Left renal cortex interstitium (tissue), 4 donors: ENCODE data around the gene PDZRN3. TPM values are rescaled to one million over a fixed set of nuclear protein-coding genes. Genes with fewer than 3 reads are reported as not detected.

Source experiments
- DNase-seq, 4 donors: peaks; one replicate each; pipeline ENCODE4 v3.0.0-alpha.2; 2013; ENCODE audit warnings: low read depth in 4 of 4, low spot score in 2 of 4, missing footprints in 1 of 4
- polyA plus RNA-seq, 4 donors: library from polyadenylated mRNA; unstranded; fragments of 120-200 nt; gene quantifications; one replicate each; pipeline ENCODE4 v1.2.1, GENCODE V29; 2013; ENCODE audit not compliant: insufficient read length in 4 of 4

PDZRN3 gene
- polyA plus RNA-seq, 4 donors = 35.6 to 48.7 (median 41.5) TPM

DNA sequence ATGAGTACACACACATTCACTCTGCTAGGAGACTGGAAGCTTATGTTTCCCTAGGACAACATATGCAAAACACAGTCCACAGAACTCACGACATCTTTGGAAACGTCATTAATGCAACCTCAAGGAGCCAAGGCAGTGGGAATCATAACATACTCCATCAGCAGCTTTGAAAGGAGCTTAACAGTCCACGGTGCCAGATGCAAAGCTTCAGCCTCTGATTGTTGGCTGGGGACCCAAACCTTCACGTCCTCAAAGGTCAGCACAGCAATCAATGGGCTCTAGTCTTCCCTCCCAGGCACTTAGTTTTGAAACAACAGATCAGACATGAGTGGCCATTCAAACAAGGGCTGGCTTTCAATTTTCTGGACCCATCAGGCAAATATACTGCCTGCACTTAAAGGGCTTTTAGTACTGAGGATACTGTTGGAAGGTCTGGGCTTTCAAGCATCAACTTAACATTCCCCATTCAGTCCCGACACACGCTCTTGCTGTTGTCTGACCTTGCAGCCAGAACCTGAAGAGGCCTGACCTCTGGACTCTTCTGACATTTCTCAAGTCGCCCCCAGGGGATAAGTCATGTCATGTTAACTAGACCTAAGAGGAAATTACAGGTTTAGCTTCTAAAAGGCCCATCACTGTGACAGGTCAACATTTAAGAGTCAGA lies 223.0 kb downstream of the PDZRN3 start:
- no peak for DNase-seq

DNA sequence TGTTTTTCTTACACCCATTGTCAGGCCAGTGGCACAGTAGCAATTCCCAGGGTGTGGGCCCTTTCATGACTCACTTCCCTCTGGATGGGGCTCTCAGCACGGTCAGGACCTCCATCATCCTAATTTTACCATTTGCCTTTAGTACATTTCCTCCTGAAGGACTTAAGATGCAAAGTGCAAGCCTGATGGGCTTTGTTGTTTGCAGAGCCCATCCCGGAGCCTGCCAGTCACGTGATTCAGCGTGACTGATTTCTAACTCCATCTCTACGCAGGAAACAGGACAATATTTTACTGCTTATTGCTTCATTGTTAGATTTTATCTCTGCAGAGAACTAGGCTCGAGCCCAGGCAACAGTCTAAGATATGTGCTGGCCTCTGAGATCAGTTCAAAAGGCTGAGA lies 223.7 kb downstream of the PDZRN3 start:
- no peak for DNase-seq

DNA sequence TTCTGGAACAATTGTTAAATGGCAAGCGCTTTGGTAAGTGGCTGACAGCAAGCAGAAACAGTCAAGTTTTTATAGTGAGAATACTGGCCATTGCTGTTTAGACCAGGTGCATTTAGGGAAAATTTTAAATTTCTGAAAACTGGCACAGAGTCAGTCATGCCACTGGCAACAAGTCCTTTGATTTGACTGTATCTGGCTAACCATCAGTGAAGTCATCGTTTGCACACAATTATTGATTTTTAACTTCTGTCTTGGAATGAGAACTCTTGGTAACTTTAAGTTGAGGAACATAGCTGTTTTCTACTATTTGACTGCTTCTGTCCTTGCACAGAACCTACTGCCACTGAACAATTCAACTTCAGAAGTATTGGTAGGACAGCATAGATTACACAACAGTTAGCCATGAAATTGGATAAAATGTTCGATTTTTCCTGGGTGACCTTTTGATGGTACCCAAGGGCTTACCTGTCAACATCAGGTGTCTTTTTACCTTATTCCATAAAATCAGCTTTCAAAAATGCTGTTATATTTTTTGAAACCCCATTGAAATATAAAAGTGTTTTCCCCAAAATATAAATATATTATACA lies 225.0 kb downstream of the PDZRN3 start:
- no peak for DNase-seq

DNA sequence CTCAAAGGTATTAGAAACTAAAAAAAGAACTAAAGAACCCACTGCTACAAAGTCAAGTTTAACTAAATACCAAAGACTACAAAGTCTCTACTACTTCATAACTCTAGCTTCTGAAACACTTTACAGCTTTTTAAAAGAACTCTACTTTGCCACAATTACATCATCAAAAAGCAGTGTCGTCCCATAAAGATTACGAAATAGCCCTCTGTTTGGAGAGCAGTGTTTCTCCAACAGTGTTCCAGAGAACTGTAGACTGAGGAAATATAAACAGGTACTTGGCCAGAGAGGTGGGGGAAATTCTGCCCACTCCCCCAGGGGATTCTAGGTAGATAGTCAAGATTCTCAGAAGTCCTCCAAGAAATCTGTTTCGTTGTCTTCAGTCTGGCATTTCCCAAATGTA lies 225.6 kb downstream of the PDZRN3 start:
- no peak for DNase-seq

DNA sequence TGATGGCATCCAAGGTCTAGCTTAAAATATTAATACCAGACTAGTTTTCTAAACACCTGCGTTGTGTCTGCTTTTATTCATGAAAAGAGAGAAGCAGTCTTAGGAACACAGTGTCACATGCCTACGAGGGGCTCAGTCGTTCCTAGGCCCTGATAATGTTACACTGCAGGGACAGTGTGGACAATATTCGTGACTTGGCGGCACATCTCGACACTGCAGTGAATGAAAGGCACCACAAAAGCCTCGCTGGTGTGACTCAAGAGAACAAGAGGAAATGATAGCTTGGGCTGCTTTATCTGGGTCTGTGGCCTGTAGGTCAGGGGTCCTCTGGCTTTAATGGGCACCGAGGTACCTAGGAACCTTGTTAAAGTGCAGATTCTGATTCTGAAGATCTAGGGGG lies 226.7 kb downstream of the PDZRN3 start:
- DNase-seq = no peak

DNA sequence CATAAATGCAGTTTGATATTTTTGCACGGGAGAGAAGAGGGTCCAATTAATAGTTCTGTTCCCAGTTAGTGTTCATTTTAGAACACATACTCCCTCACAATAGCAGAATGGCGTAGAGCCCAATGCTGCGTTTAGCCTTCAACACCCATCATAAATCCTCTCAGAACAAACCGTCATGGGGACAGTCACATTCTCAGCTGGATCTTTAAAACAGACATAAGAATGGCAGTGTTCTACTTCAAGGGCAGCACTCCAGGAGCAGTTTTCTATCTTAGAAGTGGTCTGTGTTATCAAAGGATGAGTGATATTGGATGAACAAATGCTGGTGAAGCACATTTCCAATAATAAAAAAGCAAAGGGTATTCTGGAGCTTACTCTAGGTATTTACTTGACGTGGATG lies 230.5 kb downstream of the PDZRN3 start:
- no peak for DNase-seq

DNA sequence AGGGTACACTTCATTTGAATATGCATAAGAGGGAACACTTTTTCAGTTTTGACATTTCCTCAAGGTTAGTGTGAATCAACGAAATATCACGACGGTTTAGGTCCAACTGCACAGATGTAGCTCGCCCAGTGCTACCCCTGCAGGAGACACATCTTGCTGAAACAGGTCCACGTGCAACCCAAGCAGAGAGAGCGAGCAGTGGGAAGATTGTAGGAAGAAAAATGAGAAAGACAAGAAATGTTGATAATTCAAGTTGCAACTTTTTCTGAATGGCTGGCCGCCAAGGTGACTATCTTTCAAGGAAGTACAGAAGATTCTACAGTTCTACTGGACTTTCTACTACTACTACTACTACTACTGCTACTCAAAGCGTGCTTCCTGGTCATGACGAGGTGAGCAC lies 231.7 kb downstream of the PDZRN3 start:
- DNase-seq = no peak

DNA sequence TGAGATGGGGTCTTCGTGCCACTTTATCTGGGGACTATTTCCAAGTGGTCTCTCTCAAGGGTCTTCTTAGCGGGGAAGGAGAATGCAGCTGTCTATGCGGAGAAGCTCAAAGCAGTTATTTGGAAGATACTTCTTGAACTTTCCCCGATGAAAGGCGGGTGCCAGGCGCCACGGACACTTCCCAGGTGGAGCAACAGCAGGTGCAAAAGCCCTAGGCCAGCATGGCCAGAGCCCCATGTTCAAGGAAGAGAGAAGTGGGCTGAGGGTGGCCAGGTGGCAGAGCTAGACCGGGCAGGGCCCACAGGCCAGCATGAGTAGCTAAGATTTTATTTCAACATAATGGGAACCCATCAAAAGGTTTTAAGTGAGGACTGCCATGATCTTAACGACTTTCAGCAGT lies 232.8 kb downstream of the PDZRN3 start:
- DNase-seq = no peak

DNA sequence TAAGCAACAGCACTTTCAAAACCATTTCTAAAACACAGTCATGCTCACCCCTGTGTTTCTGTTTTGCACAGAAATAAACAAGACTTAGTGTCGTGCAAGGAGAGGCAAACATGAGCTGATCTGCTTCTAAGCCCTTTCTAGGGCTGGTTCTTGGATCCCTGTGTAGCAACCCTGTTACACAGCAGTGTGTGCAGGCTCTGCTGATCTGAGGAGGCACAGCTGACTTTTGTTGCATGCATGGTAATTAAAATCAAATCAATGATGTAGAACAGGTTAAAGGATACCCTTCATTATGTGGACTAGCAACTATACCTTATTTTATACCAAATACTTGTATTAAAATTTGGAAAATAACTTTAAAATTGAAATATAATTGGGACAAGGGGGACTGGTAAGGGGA lies 234.8 kb downstream of the PDZRN3 start:
- no peak for DNase-seq

DNA sequence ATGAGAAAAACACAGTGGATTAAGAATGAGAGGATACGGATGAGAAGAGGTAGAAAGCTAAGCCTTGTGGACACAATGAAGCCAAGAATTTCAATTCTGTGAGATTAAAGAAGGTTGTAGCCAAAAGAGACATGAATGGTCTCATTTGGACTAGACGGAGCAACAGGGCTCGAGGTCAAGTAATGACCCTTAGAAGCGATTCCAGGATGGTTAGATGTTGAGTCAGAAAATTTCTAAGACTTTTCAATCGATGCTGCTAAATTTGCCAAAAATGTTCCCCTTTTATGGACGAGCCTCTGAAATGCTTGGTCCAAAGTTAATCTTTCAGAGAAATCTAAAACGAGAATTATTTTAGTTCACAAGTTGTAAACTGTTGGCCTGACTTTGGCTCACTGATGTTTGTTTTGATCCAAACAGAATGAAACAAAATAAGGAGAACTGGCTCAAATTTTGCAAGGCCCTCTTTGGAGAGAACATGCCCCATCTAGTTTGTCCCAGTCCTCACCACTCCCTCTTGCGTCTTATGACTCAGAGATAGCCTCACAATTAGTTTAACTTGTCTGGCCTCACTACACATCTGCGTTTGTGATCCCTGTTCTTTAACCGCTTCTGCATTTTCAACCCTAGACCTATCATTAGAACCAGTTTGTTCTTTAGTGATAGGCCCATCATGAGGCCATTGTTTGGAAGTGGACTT lies 235.5 kb downstream of the PDZRN3 start:
- no peak for DNase-seq

DNA sequence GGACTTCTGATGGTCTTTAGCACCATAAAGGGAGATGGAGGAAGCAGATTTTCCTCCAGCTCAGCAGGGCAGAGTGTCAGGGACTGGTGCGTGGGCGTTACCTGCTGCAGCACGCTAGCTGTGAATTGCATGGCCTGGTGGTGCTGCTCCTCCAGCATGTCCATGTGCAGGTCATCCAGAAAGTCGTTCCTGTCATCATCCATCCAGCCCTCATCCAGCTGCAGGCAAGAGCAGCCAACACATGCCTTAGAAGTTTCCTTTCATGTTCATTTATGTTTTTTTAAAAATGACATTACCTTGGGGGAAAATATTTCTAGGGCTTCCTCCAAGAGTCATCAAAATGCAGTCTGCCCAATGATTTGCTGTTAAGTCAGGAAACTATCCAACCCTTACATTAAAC lies 239.2 kb downstream of the PDZRN3 start:
- no peak for DNase-seq

DNA sequence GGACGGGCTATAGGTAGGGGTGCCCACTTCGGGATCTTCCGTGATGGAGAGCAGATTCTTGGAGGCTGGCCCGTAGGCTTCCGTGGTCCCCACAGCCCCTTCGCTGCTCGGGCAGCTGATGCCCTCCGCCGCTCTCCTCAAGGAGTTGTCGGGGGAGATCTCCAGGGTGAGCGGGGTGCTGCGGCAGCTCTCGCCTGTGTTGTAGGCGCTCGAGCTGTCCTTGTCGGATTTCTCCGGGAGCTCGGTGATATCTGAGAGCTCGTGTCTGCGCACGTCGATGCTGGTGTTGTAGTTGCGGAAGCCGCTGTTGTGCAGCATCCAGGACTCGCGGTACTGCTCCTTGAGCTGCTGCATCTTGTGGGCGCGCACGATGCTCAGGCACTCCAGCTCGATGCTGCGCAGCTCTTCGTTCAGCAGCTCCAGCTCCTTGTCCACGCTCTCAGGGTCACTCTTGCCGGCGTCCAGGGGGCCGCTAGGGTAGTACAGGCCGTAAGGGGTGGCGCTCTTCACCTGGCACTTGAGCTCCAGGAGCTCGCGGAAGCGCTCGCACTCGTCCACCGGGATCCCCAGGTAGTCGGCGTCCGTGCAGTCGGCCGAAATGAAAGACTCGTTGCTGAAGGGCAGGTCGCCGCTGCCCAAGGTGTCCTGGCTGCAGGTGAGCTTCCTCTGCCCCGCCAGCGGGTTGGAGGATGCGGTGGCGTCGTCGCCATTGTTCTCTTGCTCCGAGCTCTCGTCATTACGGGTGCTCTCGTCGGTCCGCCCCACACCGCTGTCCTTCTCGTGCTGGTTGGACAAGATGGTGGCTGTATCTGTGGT lies 240.4 kb downstream of the PDZRN3 start:
- no peak for DNase-seq

DNA sequence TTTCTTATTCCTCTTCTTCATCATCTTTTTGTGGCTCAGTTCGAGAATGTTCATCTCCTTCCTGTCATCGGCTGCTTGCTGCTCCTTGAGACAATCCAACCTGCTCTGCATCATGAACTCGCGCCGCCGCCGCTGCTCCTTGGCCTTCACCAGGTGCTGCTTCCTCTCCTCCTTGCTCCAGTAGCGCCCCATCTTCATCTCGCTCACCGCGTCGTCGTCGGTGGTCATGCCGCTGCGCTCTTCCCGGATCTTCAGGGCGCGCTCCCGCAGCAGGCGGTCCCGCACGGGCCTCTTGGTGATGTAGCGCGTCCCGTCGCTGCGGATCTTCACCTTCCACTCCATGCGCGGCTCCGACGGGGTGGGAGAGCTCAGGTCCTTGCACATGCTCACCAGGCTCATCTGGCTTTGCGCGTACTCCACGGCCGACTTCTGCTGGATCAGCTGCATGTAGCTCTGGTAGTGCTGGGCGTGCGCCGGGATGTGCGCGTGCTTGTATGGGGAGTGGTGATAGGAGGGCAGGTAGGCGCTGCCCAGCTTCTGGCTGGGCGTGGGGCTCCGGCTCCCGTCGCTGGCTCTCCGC lies 241.2 kb downstream of the PDZRN3 start:
- DNase-seq = no peak

DNA sequence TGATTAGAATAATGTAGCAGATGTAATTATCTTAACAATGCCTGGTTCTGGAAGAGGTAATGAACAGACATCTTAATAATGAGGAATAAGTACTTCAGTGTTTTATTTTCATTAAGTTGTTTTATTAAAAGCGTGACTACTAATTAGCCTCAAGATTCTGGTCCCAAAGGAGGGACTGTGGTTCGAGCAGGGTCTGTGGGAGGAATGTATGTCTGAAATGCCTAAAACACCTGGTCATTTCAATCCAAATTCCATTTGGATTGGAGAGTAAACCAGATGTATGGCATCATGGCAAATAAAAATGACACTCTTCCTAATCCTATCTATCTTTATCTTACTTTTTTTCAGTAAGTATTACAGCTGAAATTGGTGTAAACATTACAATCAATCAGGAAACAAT lies 243.2 kb downstream of the PDZRN3 start:
- no peak for DNase-seq

DNA sequence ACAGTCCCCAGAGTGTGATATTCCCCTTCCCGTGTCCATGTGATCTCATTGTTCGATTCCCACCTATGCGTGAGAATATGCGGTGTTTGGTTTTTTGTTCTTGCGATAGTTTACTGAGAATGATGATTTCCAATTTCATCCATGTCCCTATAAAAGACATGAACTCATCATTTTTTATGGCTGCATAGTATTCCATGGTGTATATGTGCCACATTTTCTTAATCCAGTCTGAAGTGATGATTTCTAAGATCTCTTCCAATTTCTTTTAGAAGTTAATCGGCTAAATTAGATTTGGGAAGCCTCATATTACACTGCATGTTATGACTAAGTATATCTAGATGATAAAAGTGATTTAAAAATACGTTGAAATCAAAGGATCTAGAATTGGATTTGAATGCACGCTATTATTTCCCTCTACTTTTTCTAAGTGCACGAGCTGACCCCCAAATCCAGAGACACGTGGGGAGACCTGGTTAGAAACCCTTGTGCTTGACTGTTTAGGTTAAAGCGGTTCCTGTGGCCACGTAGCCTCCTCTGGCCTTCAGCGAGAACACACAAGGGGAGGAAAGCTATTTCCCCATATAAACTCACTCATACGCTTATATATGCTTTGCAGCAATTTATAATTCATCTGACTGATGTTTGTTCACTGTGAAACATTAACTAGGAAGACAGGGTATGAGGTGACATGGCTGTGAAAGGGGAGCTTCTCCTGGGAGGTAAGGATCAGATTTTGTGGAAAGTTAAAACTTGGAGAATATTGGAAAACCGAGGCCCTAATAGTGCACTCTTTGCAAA lies 243.8 kb downstream of the PDZRN3 start:
- DNase-seq = no peak

DNA sequence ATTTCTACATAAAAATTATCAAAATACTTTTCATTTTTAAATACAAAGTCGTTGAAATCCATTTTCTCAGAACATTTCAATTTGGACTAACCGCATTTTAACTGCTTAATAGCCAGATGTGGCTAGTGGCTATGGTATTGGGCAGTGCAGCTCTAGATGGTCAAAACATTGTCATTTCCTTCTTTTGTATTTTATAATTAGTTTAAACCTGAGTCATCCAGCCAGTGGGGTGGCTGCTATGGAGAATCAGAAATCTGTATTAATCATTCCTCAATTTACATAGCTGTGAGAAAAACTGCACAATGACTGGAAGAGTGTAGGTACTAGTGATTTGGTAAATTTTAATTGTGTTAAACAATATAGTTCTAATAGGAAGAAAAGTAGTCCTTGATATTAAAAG lies 245.3 kb downstream of the PDZRN3 start:
- no peak for DNase-seq

DNA sequence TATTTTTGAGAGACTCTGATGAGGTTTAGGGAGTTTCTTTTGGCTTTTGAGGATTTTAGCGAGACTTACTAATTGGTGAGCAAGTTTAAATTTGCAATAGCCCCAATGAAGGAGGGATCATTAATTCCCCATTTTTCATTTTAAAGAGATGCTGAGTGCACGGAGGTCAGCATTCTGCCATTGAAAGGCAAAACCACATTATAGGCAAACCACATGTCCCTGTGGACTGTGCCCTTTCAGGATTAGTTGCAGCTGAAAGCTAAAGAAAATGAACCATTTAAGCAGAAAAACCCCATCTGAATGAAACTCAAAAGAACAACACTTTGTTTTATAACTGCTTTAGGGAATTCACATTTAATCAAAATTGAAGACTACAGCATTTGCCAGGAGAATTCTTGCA lies 246.5 kb downstream of the PDZRN3 start:
- DNase-seq = no peak

DNA sequence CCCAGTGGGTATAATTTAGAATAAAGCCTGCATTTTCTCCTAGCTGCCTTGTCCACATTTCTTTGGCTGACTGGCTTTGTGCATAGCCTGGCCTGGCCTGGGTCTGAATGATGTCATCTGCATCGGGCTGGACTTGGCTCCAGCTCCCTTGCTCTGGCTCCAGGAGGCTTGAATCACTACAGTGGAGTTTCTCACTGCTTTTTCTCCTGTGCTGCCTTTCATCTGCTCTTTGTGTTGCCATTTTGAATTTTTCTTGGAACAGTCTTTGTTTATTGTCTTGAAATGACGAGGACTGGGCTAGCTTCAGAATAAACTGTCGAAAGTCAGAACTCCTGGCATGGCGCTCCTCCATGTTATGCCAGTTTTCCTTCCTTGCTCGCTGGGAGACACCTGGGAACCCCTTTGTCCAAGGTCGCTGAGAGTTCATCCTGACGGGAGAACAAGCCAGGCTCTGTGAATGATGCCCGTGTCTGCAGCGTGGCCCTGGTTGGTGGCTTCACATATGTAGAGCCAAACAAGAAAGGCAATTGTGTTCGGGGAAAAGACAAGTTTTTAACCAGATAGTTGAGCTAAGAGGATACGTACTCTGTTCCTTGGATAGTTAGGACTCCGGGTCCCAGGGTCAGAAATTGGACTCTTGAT lies 258.9 kb downstream of the PDZRN3 start:
- no peak for DNase-seq

DNA sequence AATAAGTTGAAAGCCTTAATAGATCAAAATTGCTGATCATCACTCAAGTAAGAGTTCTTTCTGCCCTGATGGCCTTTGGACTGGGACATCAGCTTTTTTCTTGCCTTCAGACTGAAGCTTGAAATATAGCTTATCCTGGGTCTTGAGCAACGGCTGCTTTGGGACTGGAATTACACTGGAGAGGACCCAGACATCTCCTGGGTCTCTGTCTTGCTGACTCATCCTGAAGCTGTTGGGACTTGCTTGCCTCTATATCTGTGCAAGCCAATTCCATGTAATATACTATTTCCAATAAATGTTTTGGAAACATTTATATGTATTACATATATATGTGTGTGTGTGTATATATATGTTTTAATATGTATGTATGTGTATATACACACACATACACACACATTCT lies 260.2 kb downstream of the PDZRN3 start:
- DNase-seq = no peak

DNA sequence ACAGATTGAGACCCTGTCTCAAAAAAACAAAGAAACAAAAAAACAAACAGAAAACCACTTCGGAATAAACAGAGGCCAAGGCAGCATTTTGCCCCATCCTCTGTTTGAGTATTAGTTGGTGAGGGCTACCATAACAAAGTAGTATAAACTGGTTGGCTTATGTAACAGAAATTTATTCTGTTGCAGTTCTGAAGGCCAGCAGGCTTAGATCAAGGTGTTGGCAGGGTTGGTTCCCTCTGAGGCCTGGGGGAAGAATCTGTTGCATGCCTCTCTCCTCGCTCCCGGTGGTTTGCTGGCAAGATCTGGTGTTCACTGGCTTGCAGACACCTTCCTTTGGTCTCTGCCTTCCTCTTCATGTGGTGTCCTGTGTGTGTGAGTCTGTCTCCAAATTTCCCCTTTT lies 261.6 kb downstream of the PDZRN3 start:
- DNase-seq = no peak
